A549 treated with ZK216348 at 1 μM for 4 hours (cell line): ENCODE measurements around the gene CCDC78. TPM values are rescaled to one million over a fixed set of nuclear protein-coding genes. Genes with fewer than 3 reads are reported as not detected.

Experiments used
- total RNA-seq: library from RNA; stranded (reverse); fragments of 200-300 nt; extraction: Qiagen RNA extraction; gene quantifications from 5 replicates; pipeline ENCODE4 v1.2.3, GENCODE V29; 2022; ENCODE audit warnings: low read depth

The CCDC78 gene
- total RNA-seq, result 4.1 to 7.1 TPM (median 6.2 TPM) in 5 replicates

DNA sequence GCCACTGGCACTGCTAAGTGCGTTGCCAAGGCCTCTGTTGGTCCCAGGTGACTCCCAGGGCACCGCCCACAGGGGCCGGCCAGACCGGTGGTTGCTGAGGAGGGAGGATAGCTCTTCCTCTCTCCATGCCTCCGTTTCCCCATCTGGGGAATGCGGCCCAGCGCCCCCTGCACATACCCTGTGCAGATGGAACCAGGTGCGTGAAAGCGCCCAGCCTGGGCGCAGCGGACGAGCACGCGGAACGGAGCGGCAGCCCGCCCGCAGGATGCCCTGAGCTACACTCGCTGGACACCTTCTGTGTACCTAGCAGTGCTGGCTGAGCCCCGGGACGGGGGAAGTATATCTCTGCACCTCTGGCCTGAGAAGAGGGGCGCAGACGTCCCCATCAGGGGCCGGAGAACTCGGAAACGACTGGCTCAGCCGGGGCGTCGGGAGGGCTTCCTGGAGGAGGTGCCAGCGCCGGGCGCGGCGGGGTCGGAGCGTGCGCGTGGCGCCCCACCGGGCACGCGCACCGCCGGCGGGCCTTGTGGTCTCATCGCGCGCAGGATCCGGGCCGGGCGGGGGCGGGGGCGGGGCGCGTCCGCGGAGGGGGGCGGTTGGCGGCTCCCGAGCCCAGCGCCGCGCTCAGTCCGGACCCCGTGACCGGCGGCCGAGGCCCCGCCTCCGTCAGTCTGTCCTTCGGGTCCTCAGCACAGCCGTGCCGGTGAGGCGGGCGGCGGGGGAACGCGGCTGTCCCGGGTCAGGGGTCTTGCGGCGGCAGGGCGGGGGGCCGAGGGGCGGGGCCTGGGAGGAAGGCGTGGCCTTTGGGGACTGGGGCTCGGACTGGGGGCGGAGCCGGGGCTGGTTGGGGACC lies at the start of gene CCDC78, which contains the start of gene HAGHL:
CCDC78 (minus strand) TSS at position 6 of the 853 bp plus-strand sequence. CDS start 76 bp downstream, outside the sequence.
HAGHL (plus strand) TSS at position 669 of the 853 bp plus-strand sequence. CDS start 404 bp downstream, outside the sequence.

DNA sequence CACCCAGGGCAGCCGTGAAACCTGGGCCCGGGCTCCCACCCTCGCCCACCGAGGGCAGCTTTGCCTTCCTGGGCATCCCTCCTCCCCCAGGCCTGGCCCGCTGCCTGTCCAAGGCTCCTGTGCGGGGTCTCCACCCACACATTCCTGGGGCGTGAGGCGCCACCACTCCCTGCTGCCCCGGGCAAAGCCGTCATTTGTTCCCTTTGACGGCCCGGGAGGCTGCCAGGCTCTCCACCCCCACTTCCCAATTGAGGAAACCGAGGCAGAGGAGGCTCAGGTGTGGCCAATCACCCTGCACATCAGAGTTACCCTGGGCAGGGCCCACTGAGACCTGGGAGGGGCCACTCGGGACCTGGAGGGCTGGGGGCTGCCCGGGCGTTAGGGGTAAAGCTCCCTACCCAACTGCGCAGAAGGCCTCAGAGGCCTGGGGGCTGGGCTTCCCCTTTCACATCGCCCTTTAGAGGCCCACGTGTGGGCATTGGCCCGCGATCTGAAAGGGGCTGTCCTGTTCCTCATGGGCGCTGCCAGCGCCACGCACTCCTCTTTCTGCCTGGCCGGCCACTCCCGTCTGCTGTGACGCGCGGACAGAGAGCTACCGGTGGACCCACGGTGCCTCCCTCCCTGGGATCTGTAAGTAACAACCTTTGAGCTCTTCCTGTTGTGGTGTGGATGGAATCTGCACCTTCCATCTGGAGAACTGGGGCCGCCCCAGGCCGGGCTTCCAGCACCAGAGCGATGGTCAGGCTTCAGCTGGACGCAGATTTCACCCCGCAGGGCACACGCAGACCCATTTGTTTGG lies 34.5 kb upstream of the CCDC78 start, which contains the start of gene MSLN:
MSLN (plus strand) TSS at position 190 of the 799 bp plus-strand sequence. CDS start 1,947 bp downstream, outside the sequence.

DNA sequence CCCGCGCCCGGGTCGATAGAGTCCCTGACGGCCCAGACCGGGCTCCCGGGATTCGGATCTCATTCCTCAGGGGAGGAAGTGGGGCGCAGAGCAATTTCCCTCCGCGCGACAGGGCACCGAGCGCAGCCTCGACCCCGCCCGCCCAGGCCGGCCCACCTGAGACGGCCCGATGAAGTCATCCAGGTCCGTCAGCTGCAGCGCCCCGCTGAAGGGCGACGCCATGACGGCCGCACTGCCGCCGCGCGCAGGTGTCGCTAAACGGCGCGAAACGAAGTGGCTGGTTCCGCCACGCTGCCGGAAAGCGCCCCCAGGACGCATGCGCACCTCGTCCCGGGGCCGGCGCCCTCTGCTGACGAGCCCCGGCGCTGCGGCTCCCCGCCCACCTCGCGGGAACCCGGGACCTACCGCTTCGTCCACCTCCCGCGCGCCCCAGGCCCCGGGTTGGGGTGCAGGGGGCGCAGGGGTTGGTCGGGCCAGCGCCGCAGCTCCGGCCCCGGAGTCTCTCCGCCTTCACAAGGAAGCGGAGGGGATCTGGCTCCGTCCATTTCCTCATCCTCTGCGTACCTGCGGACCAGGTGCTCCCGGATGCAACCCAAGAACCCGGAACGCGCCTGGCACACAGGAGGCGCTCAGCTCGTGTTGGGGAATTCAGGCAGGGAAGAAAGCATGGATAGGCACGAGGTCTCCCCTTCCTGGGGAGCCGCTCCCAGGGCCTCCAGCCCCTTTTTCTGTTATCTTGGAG lies 14.7 kb upstream of the CCDC78 start, which contains the start of gene CIAO3:
CIAO3 (minus strand) TSS at position 234 of the 742 bp plus-strand sequence; CDS start at position 222, 12 bp downstream.

DNA sequence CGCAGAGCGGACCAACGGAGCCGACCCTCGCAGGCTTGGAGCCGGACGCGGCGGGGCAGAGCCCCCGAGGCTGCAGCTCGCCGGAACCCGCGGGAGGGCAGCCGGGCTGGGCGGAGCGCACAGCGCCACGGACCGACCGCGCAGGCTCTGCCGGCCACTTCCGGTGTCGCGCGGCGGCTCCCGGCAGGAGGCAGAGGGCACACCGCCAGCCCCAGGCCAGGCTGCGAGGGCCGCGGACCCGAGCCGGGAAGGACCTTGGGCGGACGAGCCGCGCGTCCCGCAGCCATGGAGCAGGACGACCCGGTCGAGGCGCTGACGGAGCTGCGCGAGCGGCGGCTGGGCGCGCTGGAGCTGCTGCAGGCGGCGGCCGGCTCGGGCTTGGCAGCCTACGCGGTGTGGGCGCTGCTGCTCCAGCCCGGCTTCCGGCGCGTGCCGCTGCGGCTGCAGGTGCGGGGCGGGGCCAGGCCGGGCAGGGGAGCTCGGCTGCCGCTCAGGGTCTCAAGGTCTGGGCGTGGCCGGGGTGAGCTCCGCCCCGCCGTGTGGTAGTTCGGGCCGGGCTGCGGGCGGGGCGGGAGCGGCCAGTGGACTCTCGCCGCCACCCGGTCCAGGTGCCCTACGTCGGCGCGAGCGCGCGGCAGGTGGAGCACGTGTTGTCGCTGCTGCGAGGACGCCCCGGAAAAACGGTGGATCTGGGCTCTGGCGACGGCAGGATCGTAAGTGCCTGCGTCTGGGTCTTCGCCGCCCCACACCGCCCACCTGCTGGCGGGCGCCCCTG lies 5.1 kb downstream of the CCDC78 start, which contains the start of gene ANTKMT:
ANTKMT (plus strand) TSS at position 157 of the 775 bp plus-strand sequence; CDS start at position 286, 129 bp downstream.

DNA sequence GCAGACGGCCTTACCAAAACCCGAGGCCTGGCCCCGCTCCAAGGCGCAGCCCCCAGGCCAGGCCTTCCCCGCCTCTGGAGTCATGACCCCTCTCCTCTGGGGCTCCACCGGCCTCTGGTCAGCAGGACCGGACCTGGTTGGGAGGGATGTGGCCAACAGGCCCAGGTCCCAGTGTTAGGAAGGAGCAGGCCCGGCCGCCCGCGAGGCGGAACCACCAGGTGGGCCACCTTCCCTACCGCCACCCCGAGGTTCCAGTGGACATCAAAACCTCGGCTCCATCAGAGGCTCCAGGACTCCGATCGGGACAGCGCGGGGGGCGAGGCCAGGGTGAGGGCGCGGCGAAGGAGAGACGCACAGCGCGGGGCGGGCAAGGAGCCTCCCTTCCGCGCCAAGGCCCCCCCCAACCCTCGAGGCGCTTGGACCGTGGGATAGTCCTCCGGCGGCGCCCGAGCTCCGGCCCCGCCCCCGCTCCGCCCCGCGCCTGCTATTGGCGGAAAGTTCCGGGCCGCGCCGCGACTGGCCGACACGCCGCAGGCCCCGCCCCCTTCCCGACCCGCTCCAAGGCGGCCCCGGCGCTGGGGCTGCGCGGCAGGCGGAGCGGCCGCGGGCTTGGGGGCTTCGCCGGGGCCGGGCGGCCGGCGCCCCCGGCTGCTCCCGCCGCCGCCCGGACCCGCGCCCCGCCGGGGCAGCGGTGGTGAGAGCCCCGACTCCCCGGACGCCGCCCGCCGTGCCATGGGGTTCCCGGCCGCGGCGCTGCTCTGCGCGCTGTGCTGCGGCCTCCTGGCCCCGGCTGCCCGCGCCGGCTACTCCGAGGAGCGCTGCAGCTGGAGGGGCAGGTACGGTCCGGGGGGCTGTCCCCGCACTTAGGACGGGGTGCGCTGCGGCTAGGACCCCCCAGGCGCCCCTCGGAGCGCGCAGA lies 11.4 kb downstream of the CCDC78 start, which contains the start of gene METRN:
METRN (plus strand) TSS at position 561 of the 919 bp plus-strand sequence; CDS start at position 733, 172 bp downstream.

DNA sequence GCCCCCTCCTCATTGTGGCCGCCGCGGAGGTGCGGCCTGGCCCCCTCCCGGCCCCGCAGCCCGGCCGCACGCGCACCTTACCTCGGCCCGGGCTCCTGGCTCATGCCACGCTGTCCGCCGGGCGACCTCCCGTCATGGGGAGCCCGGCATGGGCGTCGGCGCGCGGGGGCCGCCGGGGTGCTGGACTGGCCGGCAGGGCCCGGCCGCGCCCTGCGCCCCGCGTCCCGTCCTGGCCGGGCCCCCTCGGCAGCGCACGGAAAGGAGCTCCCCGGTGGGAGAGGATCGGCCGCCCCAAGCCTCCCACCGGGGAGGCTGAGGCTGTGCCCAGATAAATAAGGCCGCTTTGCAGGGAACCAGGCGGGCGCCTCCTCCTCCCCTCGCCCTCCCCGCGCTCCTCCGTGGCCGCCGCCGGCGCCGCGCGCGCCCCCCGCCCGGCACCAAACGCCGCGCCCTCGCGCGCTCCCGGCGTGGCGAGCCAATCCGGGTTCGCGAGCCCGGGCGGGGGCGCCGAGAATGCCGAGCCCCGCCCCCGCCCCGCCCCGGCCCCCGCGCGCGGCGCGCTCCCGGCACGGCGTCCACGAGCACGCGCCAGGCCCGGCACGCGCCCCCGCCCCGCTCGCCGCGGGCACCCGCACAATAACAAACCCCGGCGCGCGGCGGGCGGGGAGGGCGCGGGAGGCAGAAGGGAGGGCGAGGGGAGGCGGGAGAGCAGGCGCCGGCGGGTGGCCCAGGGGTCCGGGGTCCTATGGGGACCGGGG lies 20.6 kb downstream of the CCDC78 start, which contains the start of gene FBXL16:
FBXL16 (minus strand) TSS at position 371 of the 758 bp plus-strand sequence. CDS start 8,396 bp downstream, outside the sequence.

DNA sequence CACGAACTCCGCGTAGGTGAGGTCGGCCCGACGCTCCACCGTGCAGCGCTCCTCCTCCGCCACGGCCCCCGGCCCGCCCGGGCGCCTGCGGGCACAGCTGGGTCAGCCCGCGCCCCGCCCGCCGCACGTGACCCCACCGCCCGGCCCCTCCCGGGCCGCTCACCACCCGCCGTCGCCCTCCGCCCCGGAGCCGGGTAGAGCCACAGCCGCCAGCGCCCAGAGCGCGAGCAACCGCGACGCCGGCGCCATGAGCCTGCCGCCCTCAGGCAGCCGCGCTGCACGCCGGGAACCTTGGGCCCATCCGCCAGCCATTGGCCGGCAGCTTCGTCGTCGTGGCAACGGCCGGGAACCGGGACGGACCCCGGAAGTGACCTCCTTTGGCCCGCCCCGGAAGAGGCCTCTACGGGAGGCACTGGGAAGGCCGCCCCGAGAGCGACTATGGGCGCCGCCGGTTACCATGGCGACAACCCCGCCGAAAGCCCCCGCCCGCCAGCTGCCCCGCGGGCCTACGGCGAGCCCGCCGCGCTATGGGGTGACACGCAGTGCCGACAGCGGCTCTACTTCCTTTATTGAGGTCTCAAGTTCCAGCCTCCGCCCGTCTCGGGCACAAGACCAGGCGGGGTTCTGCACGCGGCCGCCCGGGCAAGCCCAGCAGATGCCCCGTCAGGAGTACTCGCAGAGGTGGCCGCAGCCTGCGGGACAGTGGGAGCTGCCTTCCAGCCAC lies 42.0 kb downstream of the CCDC78 start, which contains the start of gene JMJD8:
JMJD8 (minus strand) TSS at position 264 of the 724 bp plus-strand sequence; CDS start at position 249, 15 bp downstream.

DNA sequence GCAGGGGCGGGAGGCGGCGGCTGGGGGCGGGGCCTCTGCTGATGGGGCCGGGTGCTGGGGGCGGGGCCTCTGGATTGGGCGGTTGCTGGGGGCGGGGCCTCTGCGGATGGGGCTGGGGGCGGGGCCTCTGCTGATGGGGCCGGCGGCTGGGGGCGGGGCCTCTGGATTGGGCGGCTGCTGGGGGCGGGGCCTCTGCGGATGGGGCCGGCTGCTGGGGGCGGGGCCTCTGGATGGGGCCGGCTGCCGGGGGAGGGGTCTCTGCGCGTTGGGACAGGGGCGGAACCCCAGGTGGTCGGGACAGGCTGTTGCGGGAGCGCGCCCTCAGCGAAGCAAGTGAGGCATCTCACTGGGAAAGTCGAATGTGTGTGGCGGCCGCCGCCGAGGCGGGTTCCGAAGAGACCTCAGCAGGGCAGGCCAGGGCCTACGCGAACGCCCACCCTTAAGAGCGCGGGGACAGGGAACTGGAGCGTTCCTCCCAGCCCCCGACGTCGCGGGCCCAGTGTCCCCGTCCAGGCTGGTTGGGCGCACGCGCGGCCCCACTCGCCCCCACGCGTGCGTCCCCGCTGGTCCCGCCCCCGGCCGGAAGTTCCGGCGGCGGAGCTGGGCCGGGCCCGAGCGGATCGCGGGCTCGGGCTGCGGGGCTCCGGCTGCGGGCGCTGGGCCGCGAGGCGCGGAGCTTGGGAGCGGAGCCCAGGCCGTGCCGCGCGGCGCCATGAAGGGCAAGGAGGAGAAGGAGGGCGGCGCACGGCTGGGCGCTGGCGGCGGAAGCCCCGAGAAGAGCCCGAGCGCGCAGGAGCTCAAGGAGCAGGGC lies 46.2 kb downstream of the CCDC78 start, which contains the start of gene STUB1:
STUB1 (plus strand) TSS at position 597 of the 811 bp plus-strand sequence; CDS start at position 713, 116 bp downstream.

DNA sequence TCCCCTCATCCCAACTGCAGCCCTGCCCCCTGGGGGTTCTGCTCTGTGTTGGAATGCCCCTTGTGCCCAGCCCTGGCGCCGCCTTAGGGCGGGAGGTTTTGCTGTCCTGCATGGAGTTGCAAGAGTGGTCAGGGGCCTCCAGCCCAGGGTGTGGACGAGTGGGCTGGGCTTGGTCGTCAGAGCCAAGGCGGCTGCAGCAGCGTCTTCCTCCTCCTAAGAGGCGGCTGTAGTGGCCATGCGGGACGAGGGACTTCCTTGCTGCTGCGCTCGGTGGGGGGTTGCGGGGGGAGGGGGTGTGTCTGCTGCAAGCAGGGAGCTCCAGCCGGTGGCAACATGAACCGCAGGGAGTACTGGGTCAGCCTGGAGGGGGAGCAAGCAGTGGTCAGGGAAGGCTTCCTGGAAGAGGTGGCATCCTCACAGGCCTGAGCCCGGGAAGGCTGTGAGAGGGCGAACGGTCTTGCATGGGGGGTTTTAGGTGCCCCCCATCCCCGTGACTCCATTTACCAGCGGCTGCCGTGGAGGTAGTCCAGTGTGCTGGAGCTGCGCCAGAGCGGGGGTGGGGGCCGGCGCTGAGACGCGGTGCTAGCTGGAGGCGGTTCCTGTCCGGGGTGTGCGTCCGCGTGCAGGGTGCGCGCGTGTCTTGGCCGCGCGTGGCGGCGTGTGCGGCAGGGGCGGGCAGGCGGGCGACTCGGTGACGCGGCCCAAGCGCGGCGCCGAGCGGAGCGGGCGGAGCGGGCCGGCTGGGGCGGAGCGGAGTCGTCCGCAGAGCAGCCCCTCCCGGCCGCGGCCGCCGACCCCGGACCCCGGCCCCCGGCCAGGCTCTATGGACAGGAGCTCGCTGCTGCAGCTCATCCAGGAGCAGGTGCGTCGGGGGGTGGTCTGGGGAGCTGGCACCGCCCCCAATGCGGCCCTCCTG lies 51.0 kb downstream of the CCDC78 start, which contains the start of gene RHBDL1:
RHBDL1 (plus strand) TSS at position 704 of the 916 bp plus-strand sequence; CDS start at position 824, 120 bp downstream.

Other genes starting within 250 kb of the CCDC78 start
- gene CAPN15, start 198.7 kb downstream of the CCDC78 start, total RNA-seq, result 30.2 to 84.8 TPM (median 76.9 TPM) in 5 replicates
- gene PRR35, start 166.0 kb downstream of the CCDC78 start, total RNA-seq, result 0.11 to 0.20 TPM (median 0.13 TPM) in 4 of 5 replicates, not detected in the other
- 0.14 to 0.32 TPM (median 0.19 TPM) in 5 replicates for gene NHLRC4, start 159.4 kb downstream of the CCDC78 start, total RNA-seq
- gene PIGQ, start 156.5 kb downstream of the CCDC78 start, total RNA-seq, result 18.4 to 44.1 TPM (median 36.7 TPM) in 5 replicates
- 9.9 to 20.9 TPM (median 20.2 TPM) in 5 replicates for gene RAB40C, start 136.4 kb downstream of the CCDC78 start, total RNA-seq
- gene WFIKKN1, start 95.5 kb downstream of the CCDC78 start, total RNA-seq, result 0.18 to 0.26 TPM (median 0.22 TPM) in 4 of 5 replicates, not detected in the other
- gene METTL26, start 90.1 kb downstream of the CCDC78 start, total RNA-seq, result 71.6 to 145 TPM (median 132 TPM) in 5 replicates
- 17.9 to 45.8 TPM (median 40.4 TPM) in 5 replicates for gene MCRIP2, start 84.6 kb downstream of the CCDC78 start, total RNA-seq
- gene WDR90, start 77.1 kb downstream of the CCDC78 start, total RNA-seq, result 13.9 to 34.9 TPM (median 26.8 TPM) in 5 replicates
- gene RHOT2, start 58.3 kb downstream of the CCDC78 start, total RNA-seq, result 44.9 to 111 TPM (median 98.0 TPM) in 5 replicates
- gene RHBDL1, start 50.8 kb downstream of the CCDC78 start, total RNA-seq, result 0.34 to 1.8 TPM (median 1.4 TPM) in 5 replicates
- 82.6 to 135 TPM (median 106 TPM) in 5 replicates for gene STUB1, start 46.0 kb downstream of the CCDC78 start, total RNA-seq
- 55.5 to 80.8 TPM (median 78.9 TPM) in 5 replicates for gene JMJD8, start 42.1 kb downstream of the CCDC78 start, total RNA-seq
- gene WDR24, start 36.0 kb downstream of the CCDC78 start, total RNA-seq, result 2.9 to 7.7 TPM (median 6.7 TPM) in 5 replicates
- gene FBXL16, start 20.6 kb downstream of the CCDC78 start, total RNA-seq, result 3.5 to 8.1 TPM (median 7.5 TPM) in 5 replicates
- 66.1 to 229 TPM (median 200 TPM) in 5 replicates for gene METRN, start 11.3 kb downstream of the CCDC78 start, total RNA-seq
- 25.7 to 66.6 TPM (median 52.1 TPM) in 5 replicates for gene ANTKMT, start 5.3 kb downstream of the CCDC78 start, total RNA-seq
- gene HAGHL, start 663 bp upstream of the CCDC78 start, total RNA-seq, result 14.3 to 23.8 TPM (median 18.4 TPM) in 5 replicates
- 16.4 to 29.7 TPM (median 25.3 TPM) in 5 replicates for gene CIAO3, start 14.6 kb upstream of the CCDC78 start, total RNA-seq
- gene MSLN, start 34.3 kb upstream of the CCDC78 start, total RNA-seq, result 2.4 to 4.2 TPM (median 3.2 TPM) in 5 replicates
- 28.5 to 57.2 TPM (median 55.7 TPM) in 5 replicates for gene RPUSD1, start 61.9 kb upstream of the CCDC78 start, total RNA-seq
- gene CHTF18, start 62.2 kb upstream of the CCDC78 start, total RNA-seq, result 9.9 to 37.8 TPM (median 24.1 TPM) in 5 replicates
- gene GNG13, start 74.3 kb upstream of the CCDC78 start, total RNA-seq, result not detected in 5 replicates
- gene LMF1, start 244.5 kb upstream of the CCDC78 start, total RNA-seq, result 4.8 to 12.8 TPM (median 8.8 TPM) in 5 replicates